ENCODE data around the gene RAB4A. TPM values are rescaled to one million over a fixed set of nuclear protein-coding genes. Genes with fewer than 3 reads are reported as not detected.

The RAB4A gene
- total and polyA plus RNA-seq, 10 of the 15 experiments (the other 5 are each of a cell fraction or from before 2014, with no cell fraction given) = 4.0 to 35.8 (median 17.7) TPM

DNA sequence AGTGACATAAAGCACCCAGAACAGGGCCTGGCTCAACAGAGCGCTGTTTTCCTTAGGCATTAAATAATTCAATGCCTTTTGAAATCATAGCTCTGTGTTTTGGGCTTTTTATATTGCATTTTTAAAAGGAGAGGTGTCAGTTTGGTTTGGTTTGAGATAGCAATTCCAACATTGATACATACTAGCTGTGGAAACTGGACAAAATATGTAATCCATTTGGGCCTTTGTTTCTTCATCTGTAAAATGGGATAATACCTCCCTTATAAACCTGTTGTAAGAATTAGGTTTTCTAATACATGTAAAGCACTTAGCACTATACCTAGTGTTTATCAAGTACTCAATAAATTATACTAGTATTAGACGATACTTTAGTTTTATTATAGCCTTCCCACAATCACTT, 8.7 kb upstream of the RAB4A start:
- Histone ChIP-seq H3K79me2 (ENCODE audit: control insufficient read depth, insufficient read depth, low read length) (no peaks in the 10 kb centered on the region), H3K4me3 (no peak overlapping the region), H3K27ac (ENCODE audit: control insufficient read depth, insufficient read depth) (no peak overlapping the region), H3K9me3 (replicated peaks; ENCODE audit: control insufficient read depth, insufficient read depth, low read length) (no peaks in the 10 kb centered on the region; the same call in 2 of the 3 replicates), H3K4me2 (ENCODE audit: control insufficient read depth, insufficient read depth) (no peak overlapping the region), H3K4me1 (ENCODE audit: control insufficient read depth, insufficient read depth, low read length) (no peaks in the 10 kb centered on the region), H3K36me3 (ENCODE audit: control insufficient read depth in 2 of 2, insufficient read depth in 2 of 2, low read length in 1 of 2) (no peaks in the 10 kb centered on the region), H4K20me1 (ENCODE audit: control insufficient read depth, insufficient read depth) (no peaks in the 10 kb centered on the region), H3K27me3 (replicated peaks in 1 of 2; ENCODE audit: control insufficient read depth in 2 of 2, insufficient read depth in 2 of 2, low read length in 1 of 2) (no peaks in the 10 kb centered on the region), H3K9ac (ENCODE audit: control insufficient read depth, insufficient read depth, low read length) (no peak overlapping the region), H2AFZ (ENCODE audit: control insufficient read depth, low read depth, low read length) (no peak overlapping the region)
- ChIA-PET SMC1A (ENCODE audit: uncharacterized antibody, unreplicated experiment) (interaction anchor here (0.6 to 1.2 kb wide), 3 partner anchors 8 to 220 kb away, joined by 3 read pairs; no protein-coding TSS in a partner anchor), CTCF (interaction anchor here (0.5 to 10.1 kb wide), 3 partner anchors 21 to 253 kb away, joined by 3 to 214 read pairs (median 4); no protein-coding TSS in a partner anchor), POLR2A (no interaction called here), RAD21 (ENCODE audit: unreplicated experiment) (interaction anchor here (1.1 kb wide), 1 partner anchor 217 kb away, joined by 3 read pairs; no protein-coding TSS in a partner anchor)
- no peak for ATAC-seq
- TF ChIP-seq, protein P1, sequence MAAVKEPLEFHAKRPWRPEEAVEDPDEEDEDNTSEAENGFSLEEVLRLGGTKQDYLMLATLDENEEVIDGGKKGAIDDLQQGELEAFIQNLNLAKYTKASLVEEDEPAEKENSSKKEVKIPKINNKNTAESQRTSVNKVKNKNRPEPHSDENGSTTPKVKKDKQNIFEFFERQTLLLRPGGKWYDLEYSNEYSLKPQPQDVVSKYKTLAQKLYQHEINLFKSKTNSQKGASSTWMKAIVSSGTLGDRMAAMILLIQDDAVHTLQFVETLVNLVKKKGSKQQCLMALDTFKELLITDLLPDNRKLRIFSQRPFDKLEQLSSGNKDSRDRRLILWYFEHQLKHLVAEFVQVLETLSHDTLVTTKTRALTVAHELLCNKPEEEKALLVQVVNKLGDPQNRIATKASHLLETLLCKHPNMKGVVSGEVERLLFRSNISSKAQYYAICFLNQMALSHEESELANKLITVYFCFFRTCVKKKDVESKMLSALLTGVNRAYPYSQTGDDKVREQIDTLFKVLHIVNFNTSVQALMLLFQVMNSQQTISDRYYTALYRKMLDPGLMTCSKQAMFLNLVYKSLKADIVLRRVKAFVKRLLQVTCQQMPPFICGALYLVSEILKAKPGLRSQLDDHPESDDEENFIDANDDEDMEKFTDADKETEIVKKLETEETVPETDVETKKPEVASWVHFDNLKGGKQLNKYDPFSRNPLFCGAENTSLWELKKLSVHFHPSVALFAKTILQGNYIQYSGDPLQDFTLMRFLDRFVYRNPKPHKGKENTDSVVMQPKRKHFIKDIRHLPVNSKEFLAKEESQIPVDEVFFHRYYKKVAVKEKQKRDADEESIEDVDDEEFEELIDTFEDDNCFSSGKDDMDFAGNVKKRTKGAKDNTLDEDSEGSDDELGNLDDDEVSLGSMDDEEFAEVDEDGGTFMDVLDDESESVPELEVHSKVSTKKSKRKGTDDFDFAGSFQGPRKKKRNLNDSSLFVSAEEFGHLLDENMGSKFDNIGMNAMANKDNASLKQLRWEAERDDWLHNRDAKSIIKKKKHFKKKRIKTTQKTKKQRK (IDR thresholded peaks at IDR 0.05; ENCODE audit: low read depth, low read length) = no peak
- TF ChIP-seq, protein P2, sequence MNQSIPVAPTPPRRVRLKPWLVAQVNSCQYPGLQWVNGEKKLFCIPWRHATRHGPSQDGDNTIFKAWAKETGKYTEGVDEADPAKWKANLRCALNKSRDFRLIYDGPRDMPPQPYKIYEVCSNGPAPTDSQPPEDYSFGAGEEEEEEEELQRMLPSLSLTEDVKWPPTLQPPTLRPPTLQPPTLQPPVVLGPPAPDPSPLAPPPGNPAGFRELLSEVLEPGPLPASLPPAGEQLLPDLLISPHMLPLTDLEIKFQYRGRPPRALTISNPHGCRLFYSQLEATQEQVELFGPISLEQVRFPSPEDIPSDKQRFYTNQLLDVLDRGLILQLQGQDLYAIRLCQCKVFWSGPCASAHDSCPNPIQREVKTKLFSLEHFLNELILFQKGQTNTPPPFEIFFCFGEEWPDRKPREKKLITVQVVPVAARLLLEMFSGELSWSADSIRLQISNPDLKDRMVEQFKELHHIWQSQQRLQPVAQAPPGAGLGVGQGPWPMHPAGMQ (IDR thresholded peaks at IDR 0.05; ENCODE audit: borderline replicate concordance) = no peak
- TF ChIP-seq BMI1 (IDR thresholded peaks at IDR 0.05; ENCODE audit: borderline replicate concordance) (no peak), RELA (IDR thresholded peaks at IDR 0.05; ENCODE audit: borderline replicate concordance, partially characterized antibody) (no peak), RFX5 (IDR thresholded peaks at IDR 0.05; ENCODE audit: low read depth, low read length) (no peak)
- in situ Hi-C loops (cut with MboI) = no loop called here
- WGBS (ENCODE audit: insufficient coverage, insufficient replicate concordance, low lambda C conversion rate, missing lambda C conversion rate) = 85% methylated on average over 2 of the region's 2 CpGs
- no peak for DNase-seq (ENCODE audit: low read depth, low spot score)
- no TSS peak for BruUV-seq (replicated peaks)
- no peak for FAIRE-seq
- intact Hi-C loops (cut with micrococcal nuclease; ENCODE audit: unreplicated experiment) = no loop called here
